ENCODE measurements around the gene CENPX.

Gene CENPX

GRCh38 chr17:82053130-82053529 is 30.5 kb upstream of the CENPX start:
- Histone ChIP-seq H3K36me3 (ENCODE audit: control insufficient read depth, insufficient read depth, low read length) (peaks cover 61% of the 10 kb centered on the region), H3K4me1 (ENCODE audit: control insufficient read depth, insufficient read depth, low read length) (no peaks in the 10 kb centered on the region), H3K27me3 (ENCODE audit: control insufficient read depth, insufficient read depth, low read length) (no peaks in the 10 kb centered on the region), H3K4me3 (ENCODE audit: low read depth, low read length) (no peak overlapping the region), H3K9me3 (ENCODE audit: control insufficient read depth, insufficient read depth, low read length) (no peaks in the 10 kb centered on the region), H3K9ac (ENCODE audit: low read depth, low read length) (no peak overlapping the region)

GRCh38 chr17:82052638-82053059 is 30.0 kb upstream of the CENPX start:
- H3K27me3 ChIP-seq (ENCODE audit: control insufficient read depth, insufficient read depth, low read length): no peaks in the 10 kb centered on the region
- H3K4me3 ChIP-seq (ENCODE audit: low read depth, low read length): peak overlapping the region; percentile 79
- H3K36me3 ChIP-seq (ENCODE audit: control insufficient read depth, insufficient read depth, low read length): peaks cover 62% of the 10 kb centered on the region
- no peaks in the 10 kb centered on the region for H3K4me1 ChIP-seq (ENCODE audit: control insufficient read depth, insufficient read depth, low read length)
- no peaks in the 10 kb centered on the region for H3K9me3 ChIP-seq (ENCODE audit: control insufficient read depth, insufficient read depth, low read length)
- peak overlapping the region; percentile 76 for H3K9ac ChIP-seq (ENCODE audit: low read depth, low read length)

- Histone ChIP-seq H3K9ac (ENCODE audit: low read depth, low read length) (peak within 1 kb of the TSS; percentile 76), H3K4me3 (ENCODE audit: low read depth, low read length) (peak within 1 kb of the TSS; percentile 79), H3K36me3 (ENCODE audit: control insufficient read depth, insufficient read depth, low read length) (peaks cover 60% of the 10 kb centered on the region), H3K4me1 (ENCODE audit: control insufficient read depth, insufficient read depth, low read length) (no peaks in the 10 kb centered on the region), H3K27me3 (ENCODE audit: control insufficient read depth, insufficient read depth, low read length) (no peaks in the 10 kb centered on the region), H3K9me3 (ENCODE audit: control insufficient read depth, insufficient read depth, low read length) (no peaks in the 10 kb centered on the region)
Observed at GRCh38 chr17:82051776-82052637, 29.3 kb upstream of the CENPX start, which contains the start of the genes GPS1 and RFNG. Gene GPS1, plus strand, starts transcription at chr17:82051898. Its CDS starts 34 bp downstream, at chr17:82051932. Gene RFNG, minus strand, starts transcription at chr17:82051811. Its CDS starts 45 bp downstream, at chr17:82051766.

GRCh38 chr17:82050761-82051641 is 28.3 kb upstream of the CENPX start:
- Histone ChIP-seq H3K27me3 (ENCODE audit: control insufficient read depth, insufficient read depth, low read length) (no peaks in the 10 kb centered on the region), H3K4me1 (ENCODE audit: control insufficient read depth, insufficient read depth, low read length) (no peaks in the 10 kb centered on the region), H3K36me3 (ENCODE audit: control insufficient read depth, insufficient read depth, low read length) (peaks cover 54% of the 10 kb centered on the region), H3K9ac (ENCODE audit: low read depth, low read length) (no peak overlapping the region), H3K9me3 (ENCODE audit: control insufficient read depth, insufficient read depth, low read length) (no peaks in the 10 kb centered on the region), H3K4me3 (ENCODE audit: low read depth, low read length) (peak overlapping the region; percentile 79)

GRCh38 chr17:82050152-82050760 is 27.6 kb upstream of the CENPX start:
- peaks cover 49% of the 10 kb centered on the region for H3K36me3 ChIP-seq (ENCODE audit: control insufficient read depth, insufficient read depth, low read length)
- peak overlapping the region; percentile 36 for H3K4me3 ChIP-seq (ENCODE audit: low read depth, low read length)
- H3K9ac ChIP-seq (ENCODE audit: low read depth, low read length): no peak overlapping the region
- no peaks in the 10 kb centered on the region for H3K27me3 ChIP-seq (ENCODE audit: control insufficient read depth, insufficient read depth, low read length)
- H3K9me3 ChIP-seq (ENCODE audit: control insufficient read depth, insufficient read depth, low read length): no peaks in the 10 kb centered on the region
- no peaks in the 10 kb centered on the region for H3K4me1 ChIP-seq (ENCODE audit: control insufficient read depth, insufficient read depth, low read length)

- H3K9ac ChIP-seq (ENCODE audit: low read depth, low read length): no peak overlapping the region
- H3K9me3 ChIP-seq (ENCODE audit: control insufficient read depth, insufficient read depth, low read length): no peaks in the 10 kb centered on the region
Observed at GRCh38 chr17:82049521-82049971, 26.9 kb upstream of the CENPX start.

GRCh38 chr17:82049106-82049505 is 26.4 kb upstream of the CENPX start:
- Histone ChIP-seq H3K9ac (ENCODE audit: low read depth, low read length) (no peak overlapping the region), H3K9me3 (ENCODE audit: control insufficient read depth, insufficient read depth, low read length) (no peaks in the 10 kb centered on the region), H3K4me1 (ENCODE audit: control insufficient read depth, insufficient read depth, low read length) (no peaks in the 10 kb centered on the region), H3K4me3 (ENCODE audit: low read depth, low read length) (no peak overlapping the region), H3K27me3 (ENCODE audit: control insufficient read depth, insufficient read depth, low read length) (no peaks in the 10 kb centered on the region), H3K36me3 (ENCODE audit: control insufficient read depth, insufficient read depth, low read length) (peaks cover 37% of the 10 kb centered on the region)

More at GRCh38 chr17:82049521-82049971, 26.9 kb upstream of the CENPX start:
- Histone ChIP-seq H3K36me3 (ENCODE audit: control insufficient read depth, insufficient read depth, low read length) (peaks cover 41% of the 10 kb centered on the region), H3K27me3 (ENCODE audit: control insufficient read depth, insufficient read depth, low read length) (no peaks in the 10 kb centered on the region), H3K4me3 (ENCODE audit: low read depth, low read length) (no peak overlapping the region), H3K4me1 (ENCODE audit: control insufficient read depth, insufficient read depth, low read length) (no peaks in the 10 kb centered on the region)

- H3K9ac ChIP-seq (ENCODE audit: low read depth, low read length): no peak overlapping the region
- no peaks in the 10 kb centered on the region for H3K27me3 ChIP-seq (ENCODE audit: control insufficient read depth, insufficient read depth, low read length)
- H3K36me3 ChIP-seq (ENCODE audit: control insufficient read depth, insufficient read depth, low read length): peaks cover 32% of the 10 kb centered on the region
Observed at GRCh38 chr17:82048571-82048971, 25.9 kb upstream of the CENPX start.

GRCh38 chr17:82047914-82048570 is 25.4 kb upstream of the CENPX start:
- Histone ChIP-seq H3K36me3 (ENCODE audit: control insufficient read depth, insufficient read depth, low read length) (peaks cover 27% of the 10 kb centered on the region), H3K4me1 (ENCODE audit: control insufficient read depth, insufficient read depth, low read length) (no peaks in the 10 kb centered on the region), H3K9ac (ENCODE audit: low read depth, low read length) (no peak overlapping the region), H3K9me3 (ENCODE audit: control insufficient read depth, insufficient read depth, low read length) (no peaks in the 10 kb centered on the region), H3K27me3 (ENCODE audit: control insufficient read depth, insufficient read depth, low read length) (no peaks in the 10 kb centered on the region), H3K4me3 (ENCODE audit: low read depth, low read length) (no peak overlapping the region)

More at GRCh38 chr17:82048571-82048971, 25.9 kb upstream of the CENPX start:
- Histone ChIP-seq H3K4me3 (ENCODE audit: low read depth, low read length) (no peak overlapping the region), H3K9me3 (ENCODE audit: control insufficient read depth, insufficient read depth, low read length) (no peaks in the 10 kb centered on the region), H3K4me1 (ENCODE audit: control insufficient read depth, insufficient read depth, low read length) (no peaks in the 10 kb centered on the region)

GRCh38 chr17:82047379-82047778 is 24.7 kb upstream of the CENPX start:
- Histone ChIP-seq H3K9me3 (ENCODE audit: control insufficient read depth, insufficient read depth, low read length) (no peaks in the 10 kb centered on the region), H3K27me3 (ENCODE audit: control insufficient read depth, insufficient read depth, low read length) (no peaks in the 10 kb centered on the region), H3K4me3 (ENCODE audit: low read depth, low read length) (no peak overlapping the region), H3K4me1 (ENCODE audit: control insufficient read depth, insufficient read depth, low read length) (no peaks in the 10 kb centered on the region), H3K36me3 (ENCODE audit: control insufficient read depth, insufficient read depth, low read length) (peaks cover 27% of the 10 kb centered on the region), H3K9ac (ENCODE audit: low read depth, low read length) (no peak overlapping the region)

- Histone ChIP-seq H3K36me3 (ENCODE audit: control insufficient read depth, insufficient read depth, low read length) (peaks cover 27% of the 10 kb centered on the region), H3K4me1 (ENCODE audit: control insufficient read depth, insufficient read depth, low read length) (no peaks in the 10 kb centered on the region), H3K27me3 (ENCODE audit: control insufficient read depth, insufficient read depth, low read length) (no peaks in the 10 kb centered on the region), H3K9ac (ENCODE audit: low read depth, low read length) (no peak overlapping the region), H3K9me3 (ENCODE audit: control insufficient read depth, insufficient read depth, low read length) (no peaks in the 10 kb centered on the region), H3K4me3 (ENCODE audit: low read depth, low read length) (no peak overlapping the region)
Observed at GRCh38 chr17:82046903-82047302, 24.2 kb upstream of the CENPX start.
